Superior temporal gyrus (tissue), 1 donor: ENCODE results near the gene THBS3.
A peak's percentile ranks its signal among the peaks of the same experiment; 100 is the strongest.
"Not testable (repeated sequence)": the region's sequence is repeated elsewhere in the genome, so short reads cannot be mapped to it uniquely, and the experiment has no call there.

Source experiments
- DNase-seq: peaks from one replicate; pipeline ENCODE4 v3.0.0-alpha.2; 2016; ENCODE audit errors: extremely low spot score

Gene THBS3

DNA sequence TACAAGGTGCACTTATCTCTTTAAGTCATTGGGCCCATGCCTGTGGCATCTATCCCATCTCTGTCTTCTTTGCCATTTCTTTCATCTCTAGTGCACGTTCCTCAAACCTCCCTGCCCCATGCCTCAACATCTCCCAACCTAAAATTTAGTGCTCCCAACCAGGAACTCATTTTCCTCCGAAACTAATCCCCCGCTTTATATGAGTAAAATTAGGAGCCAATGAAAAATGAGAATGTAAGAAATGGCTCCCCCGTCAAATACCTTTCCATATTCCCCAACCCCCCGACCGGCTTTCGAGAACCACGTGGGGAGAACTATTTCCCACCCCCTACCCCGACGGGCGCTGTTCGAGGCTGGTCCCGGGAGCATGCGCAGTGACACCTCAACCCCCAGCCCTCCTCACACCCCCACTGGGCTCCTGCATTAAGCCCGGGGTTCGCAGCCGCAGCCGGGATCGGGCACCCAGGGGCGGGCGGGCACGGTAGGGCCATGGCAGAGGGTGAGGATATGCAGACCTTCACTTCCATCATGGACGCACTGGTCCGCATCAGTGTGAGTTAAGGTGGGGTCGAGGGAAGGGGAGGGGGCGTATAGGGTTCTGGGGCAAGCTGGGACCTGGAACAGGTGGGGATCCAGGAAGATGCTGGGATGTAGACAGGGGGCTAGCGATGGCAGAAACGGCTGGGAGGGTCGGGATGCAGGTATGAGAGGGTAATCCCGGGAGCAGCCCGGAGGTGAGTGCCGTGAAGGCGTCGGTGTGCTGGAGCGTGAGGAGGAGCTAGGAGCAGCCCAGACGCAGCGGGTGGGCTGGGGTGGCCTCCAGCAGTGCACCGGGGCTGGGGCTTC is 34.0 kb downstream of the THBS3 start, which contains the start of gene TRIM46:
TRIM46 (plus strand) TSS at position 372 of the 846 bp plus-strand sequence; CDS start at position 490, 118 bp downstream.
- peak; percentile 13 for DNase-seq

DNA sequence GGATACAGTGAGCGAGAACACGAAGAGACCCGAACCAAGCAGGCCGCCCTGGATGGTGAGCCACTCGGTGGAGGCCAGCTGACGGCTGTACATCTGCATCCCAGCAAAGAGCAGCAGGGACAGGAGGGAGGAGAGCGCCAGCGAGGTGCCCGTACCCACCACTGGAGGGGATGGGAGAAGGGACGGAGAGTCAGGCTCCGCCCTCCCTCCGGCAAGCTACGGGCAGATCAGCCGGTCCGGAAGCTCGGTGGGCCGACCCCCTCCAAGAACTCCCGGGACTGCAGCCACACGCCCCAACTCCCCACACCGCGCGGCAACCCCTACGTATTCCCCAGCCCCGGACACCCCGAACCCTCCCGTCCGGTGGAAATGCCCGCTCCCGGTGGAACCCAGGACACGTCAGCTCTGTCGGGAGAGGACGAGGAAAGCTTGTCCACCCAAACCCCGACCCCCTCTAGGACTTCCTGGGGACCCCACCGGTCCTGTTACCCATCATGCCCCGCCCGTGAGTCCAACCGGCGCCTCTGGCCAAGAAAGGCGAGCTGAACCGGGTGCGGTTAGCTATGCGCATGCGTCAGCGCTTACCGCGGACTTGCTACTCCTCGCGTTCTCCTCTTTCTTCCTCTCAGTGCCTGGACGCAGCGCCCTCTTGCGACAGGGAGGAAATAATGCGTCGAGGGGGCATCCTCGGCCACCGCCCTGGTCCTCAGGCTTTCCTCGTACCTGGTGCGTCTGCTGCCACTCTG is 34.8 kb downstream of the THBS3 start, which contains the start of gene KRTCAP2:
KRTCAP2 (minus strand) TSS at position 573 of the 746 bp plus-strand sequence; CDS start at position 493, 80 bp downstream.
- DNase-seq: peak; percentile 97

DNA sequence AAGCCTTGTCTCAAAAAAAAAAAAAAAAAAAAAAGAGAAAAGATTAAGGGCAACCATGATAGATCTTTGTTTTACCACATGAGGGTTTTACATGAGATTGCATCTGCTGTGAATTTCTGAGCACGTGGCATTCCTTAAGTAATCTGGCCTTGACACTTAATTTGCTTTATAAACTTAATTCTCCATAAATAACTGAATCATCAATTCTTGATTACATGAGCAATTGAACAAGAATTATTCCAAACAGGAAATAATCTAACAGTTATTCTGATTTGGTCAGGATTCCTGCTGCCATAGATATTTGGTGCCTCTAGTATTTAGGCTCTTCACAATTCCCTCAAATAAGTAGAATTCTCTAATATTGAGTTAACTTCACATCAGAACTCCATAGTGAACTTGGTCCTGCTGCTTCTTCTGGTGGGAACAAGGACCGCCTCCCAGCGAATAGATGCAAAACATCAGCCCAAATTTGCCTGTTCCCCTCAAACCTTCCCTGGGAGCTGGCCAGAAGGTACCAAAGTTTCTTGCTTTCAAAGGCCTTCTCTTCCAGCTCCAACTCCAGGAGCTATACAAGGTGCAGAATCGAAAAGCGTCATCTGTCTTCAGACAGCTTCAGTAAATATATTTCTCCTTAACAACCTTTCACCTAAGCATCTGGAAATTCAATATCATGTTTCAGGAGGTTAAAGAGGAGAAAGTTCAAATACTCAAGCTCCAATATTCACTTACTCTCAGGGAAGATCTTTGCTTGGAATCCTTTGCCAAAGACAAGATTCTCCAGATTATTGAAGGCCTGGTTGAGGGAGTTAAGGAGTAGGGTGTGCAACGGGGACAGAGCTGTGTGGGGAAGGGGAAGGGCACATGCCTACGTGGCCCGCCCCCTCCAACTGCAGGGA is 35.6 kb downstream of the THBS3 start:
- no peak for DNase-seq

DNA sequence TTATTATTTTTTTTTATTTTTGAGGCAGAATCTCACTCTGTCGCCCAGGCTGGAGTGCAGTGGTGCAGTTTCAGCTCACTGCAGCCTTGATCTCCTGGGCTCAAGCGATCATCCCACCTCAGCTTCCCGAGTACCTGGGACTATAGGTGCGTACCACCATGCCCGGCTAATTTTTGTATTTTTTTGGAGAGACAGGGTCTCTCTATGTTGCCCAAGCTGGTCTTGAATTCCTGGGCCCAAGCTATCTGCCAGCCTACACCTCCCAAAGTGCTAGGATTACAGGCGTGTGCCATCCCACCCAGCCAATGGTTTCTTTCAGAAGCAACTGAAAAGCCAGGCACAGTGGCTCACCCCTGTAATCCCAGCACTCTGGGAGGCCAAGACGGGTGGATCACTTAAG is 36.9 kb downstream of the THBS3 start:
- DNase-seq: no peak

DNA sequence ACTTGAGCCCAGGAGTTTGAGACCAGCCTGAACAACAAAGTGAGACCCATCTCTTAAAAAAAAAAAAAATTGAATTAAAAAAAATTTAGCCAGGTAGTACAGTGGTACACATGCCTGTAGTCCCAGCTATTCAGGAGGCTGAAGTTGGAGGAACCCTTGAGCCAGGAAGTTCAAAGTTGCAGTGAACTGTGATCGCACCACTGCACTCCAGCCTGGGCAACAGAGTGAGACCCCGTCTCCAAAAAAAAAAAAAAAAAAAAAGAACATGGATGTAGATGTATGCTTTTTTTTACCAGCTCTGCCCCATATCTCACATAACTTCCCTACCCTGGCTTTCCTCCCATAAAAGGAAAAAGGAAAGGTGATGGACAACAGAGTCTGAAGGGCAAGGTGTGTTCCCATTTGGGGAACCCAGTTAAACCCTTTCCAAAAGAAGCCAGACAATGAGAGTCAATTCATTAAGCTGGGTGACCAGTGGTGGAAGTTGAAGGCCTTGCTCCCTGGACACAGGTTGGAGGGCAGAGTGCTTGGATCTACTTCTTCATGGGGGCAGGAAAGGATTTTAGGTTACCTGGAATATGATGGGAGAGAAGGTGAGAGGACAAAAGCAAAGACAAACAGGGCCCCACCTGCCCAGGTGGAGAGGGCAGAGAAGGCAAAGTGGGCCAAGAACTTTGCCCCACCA is 37.5 kb downstream of the THBS3 start:
- DNase-seq: no peak

DNA sequence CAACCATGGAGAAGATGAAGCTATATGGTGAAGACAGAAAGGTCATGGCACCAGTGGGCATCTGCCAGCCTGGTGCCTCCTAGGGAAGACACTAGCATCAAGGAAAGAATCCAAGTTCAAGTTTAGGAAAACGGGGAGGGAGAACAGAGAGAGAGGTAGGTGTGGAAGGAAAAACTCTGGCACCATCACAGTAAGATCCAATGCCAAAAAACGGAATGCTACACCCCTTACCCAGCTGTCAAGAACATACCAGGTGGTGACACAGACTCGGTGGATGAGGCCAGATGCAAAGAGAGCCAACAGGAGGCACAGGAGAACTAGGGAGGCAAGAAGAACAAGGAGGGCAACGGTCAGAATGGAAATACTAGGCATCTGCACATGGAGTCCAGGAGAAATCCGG is 38.2 kb downstream of the THBS3 start:
- no peak for DNase-seq

DNA sequence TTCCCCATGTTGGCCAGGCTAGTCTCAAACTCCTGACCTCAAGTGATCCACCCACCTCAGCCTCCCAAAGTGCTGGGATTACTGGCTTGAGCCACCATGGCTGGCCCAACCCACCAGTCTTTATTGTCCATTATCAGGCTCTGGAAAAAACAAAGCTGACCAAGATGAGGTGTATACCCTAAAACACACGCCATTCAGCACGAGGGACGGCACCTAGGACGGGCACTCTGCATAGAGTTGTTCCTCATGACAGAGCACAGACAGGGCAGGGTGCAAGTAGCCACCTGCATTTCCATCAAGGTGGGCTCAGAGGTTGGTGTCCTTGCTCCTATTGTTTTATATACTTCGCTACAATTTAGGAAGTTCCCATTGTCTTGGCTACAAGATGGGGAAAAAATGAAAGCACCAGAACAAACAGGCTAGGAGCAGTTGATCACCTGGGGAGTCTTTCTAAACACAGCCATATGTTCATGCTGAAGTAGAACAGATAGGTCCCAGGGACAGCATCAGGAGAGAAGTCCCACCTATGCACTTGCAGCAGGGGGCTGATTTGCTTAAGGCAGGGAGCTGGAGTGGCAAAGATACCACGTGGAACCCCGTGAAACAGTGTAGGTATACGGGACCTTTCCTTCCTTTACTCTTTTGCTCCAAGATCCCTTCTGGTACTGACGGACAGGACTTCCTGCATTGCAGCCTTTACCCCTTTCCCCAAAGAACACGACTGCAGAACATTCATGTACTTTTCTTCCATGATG is 39.1 kb downstream of the THBS3 start:
- no peak for DNase-seq

DNA sequence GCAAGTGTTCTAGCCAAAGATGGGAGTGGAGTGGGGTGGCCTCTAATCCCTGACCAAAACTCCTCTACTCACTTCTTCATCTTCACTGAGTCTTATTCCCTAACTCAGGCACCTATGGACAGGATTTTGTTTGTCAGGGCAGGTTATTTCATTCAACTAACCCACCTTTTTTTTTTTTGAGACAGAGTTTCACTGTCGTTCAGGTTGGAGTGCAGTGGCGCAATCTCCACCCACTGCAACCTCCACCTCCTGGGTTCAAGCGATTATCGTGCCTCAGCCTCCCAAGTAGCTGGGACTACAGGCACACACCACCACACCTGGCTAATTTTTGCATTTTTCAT is 39.6 kb downstream of the THBS3 start:
- DNase-seq: not testable (repeated sequence)

DNA sequence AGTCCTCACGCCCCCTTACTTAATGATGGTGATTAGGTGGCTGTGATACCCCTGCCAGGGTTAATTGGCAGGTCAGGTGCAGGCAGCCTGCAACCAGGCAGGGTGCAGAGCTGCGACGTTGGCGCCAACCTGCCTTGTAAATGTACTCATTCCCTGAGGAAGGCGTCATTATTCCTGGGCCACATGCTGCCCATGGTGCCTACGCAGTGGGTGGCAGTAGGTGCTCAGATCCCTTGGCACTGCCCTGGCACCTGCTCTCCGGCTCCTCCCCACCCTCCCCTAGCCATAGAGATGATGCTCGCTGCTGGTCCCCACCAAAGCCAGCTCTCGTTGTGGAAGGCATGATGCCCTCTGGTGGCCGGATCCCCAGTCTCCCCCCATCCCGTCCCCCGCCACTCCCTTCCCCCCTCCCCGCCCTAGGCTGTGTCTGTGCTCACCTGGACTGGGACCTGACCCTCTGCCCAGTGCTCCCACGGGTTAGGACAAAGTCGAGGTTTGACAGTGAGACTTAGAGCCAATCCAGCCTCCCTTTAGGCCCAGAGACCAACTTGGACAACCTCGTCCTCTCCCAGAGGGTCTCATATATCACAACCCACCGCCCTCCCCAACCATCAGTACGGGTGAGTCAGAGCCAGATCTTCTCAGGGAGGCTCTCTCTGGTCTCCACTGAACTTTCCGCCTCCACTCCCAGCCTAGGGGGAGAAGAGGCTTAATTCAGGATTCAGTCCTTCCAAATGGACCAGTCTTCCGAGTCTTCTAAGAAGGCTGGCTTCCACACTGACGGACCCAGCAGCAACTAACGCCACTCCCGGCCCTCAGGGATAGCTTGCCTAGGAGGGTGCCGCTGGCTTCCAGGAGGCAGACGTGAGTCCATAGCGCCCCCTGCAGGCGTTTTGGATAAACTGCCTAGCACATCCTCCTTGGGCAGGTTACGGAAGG is 40.3 kb downstream of the THBS3 start:
- DNase-seq: peak; percentile 97

DNA sequence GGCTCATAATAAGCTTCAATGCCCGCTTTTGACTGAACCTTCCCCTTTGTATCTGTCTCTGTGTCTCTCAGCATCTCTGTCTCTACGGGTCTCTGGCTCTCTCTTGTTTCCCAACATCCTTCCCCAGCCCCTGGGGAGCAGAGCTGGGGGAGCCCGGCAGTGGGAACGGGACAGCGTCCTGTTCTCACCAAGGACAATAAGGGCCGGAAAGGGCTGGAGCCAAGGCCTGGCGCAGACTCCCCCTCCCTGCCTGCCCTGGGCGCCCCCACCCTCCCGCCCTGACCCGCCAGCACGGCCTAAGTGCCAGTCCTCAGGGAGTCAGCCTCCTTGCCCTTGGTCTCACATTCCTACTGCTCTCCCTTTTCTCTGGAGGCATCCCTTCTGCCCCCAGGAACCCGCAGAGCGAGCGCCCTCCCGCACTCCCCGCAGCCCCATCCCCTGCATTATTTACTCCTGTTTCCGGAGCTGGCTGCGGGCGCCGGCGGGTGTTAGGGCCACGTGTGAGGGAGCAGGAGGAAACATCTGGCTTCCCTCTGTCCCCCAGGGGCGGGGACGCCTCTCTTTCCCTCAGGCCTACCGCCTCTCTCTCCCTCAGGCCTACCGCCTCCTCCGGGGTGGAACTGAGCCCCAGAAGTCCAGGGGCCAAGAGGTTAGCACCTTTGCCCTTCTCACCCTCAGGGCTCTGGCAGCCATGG is 41.1 kb downstream of the THBS3 start:
- DNase-seq: no peak

DNA sequence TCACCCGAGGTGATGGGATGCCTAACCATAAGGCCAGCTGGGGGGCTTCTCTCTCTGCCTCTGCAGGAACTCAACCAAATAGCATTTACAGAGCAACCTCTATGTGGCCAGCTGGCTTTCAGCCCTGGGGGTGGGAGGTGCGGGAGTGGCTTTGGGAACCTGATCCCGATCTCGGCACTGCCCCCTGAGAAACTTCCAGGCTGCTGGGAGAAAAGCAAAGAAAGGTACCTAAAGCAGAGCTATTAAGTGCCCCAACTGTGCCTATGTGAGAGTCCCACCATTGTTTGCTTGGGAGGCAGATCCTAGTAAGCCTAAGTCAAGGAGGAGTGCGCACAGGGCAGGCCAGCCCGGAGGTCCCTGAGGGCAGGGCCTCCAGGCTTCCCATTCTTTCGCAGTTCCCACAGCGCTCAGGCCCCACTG is 41.6 kb downstream of the THBS3 start:
- DNase-seq: no peak

DNA sequence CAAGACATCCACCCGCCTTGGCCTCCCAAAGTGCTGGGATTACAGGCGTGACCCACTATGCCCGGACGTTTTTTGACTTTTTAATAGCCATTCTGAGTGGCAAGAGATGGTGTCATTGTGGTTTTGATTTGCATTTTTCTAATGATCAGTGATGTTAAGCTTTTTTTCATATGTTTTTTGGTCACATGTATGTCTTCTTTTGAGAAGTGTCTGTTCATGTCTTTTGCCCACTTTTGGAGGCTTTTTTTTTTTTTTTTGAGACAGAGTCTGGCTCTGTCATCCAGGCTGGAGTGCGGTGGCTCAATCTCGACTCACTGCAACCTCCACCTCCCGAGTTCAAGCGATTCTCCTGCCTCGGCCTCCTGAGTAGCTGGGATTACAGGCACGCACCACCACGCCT is 43.1 kb downstream of the THBS3 start:
- not testable (repeated sequence) for DNase-seq

DNA sequence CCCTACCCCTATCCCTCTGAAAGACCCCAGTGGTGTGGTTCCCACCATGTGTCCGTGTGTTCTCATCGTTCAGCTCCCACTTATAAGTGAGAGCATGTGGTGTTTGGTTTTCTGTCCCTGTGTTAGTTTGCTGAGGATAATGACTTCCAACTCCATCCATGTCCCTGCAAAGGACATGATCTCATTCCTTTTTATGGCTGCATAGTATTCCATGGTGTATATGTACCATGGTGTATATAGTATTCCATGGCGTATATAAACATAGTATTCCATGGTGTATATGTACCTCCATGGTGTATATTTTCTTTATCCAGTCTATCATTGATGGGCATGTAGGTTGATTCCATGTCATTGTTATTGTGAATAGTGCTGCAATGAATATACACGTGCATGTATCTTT is 43.9 kb downstream of the THBS3 start:
- DNase-seq: not testable (repeated sequence)

DNA sequence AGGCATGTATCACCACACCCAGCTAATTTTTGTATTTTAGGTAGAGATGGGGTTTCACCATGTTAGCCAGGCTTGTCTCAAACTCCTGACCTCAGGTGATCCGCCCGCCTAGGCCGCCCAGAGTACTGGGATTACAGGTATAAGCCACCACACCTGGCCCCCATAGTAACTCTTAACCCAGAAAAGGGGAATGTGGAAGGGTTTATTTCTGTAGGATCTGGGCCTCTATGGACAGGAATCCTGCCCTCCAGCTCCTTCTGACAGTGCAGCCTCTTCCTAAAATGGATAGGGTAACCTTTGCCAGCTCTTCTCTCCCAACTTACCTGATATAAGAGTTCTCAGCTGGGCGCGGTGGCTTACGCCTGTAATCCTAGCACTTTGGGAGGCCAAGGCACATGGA is 45.1 kb downstream of the THBS3 start:
- not testable (repeated sequence) for DNase-seq

DNA sequence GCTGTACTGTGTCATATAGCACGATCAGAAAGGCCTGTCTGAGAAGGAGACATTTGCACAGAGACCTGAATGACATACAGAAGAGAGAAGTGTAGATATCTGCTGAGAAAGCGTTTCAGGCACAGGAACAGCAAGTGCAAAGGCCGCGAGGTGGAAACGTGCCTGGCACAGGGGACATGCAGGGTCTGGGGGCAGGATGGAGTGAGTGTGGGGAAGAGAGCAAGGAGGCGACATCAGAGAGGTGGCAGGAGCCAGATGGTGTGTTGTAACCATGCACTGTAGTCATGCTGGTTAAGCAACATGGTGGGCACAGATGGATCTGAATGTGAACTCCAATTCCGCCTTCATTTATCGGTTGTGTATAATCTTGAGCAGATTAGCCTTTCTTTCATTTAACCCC is 47.6 kb downstream of the THBS3 start:
- no peak for DNase-seq

DNA sequence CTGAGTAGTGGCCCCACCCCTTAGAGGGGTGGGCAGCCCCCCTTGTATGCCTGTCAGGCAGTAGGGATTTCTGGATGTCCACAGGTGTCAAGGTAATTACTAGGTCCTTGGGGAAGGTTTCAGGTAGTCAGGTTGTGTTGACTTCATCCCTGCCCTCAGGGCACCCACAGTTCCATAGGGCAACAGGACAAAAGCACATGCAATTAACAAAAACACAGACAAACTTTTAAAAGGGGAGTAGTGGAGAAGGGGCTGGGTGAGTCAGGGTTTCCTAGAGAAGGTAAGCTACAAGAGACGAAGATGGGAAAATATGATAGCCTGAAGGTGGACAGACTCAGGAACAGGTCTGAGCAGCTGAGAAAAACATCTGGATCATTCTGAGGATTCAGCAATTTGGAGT is 48.7 kb downstream of the THBS3 start:
- no peak for DNase-seq

DNA sequence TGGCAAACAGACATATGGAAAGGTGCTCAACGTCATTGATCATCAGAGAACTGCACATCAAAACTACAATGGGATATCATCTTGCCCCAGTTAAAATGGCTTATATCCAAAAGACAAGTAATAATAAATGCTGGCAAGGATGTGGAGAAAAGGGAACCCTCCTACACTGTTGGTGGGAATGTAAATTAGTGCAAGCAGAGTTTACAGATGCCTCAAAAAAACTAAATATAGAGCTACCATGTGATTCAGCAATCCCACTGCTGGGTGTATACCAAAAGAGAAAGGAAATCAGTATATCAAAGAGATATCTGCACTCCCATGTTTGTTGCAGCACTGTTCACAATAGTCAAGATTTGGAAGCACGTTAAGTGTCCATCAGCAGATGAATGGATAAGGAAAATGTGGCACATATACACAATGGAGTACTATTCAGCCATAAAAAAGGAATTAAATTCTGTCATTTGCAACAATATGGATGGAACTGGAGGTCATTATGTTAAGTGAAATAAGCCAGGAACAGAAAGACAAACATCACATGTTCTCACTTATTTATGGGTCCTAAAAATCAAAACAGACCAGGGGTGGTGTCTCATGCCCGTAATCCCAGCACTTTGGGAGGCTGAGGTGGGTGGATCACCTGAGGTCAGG is 51.6 kb downstream of the THBS3 start:
- not testable (repeated sequence) for DNase-seq
